Activated CD4-positive, alpha-beta T cell treated with anti-CD3 and anti-CD28 coated beads, Interleukin-2, amount 50 U/mL, for 16 hours (primary cell): ENCODE measurements around the gene LASP1NB.

Experiments
- DNase-seq: peaks from one replicate; pipeline ENCODE4 v3.0.0-alpha.2; 2020

The LASP1NB gene

GRCh38 chr17:38925263-38925995 is at the start of gene LASP1NB:
LASP1NB (plus strand) TSS chr17:38925614.
- DNase-seq = peak; percentile 15

DNA sequence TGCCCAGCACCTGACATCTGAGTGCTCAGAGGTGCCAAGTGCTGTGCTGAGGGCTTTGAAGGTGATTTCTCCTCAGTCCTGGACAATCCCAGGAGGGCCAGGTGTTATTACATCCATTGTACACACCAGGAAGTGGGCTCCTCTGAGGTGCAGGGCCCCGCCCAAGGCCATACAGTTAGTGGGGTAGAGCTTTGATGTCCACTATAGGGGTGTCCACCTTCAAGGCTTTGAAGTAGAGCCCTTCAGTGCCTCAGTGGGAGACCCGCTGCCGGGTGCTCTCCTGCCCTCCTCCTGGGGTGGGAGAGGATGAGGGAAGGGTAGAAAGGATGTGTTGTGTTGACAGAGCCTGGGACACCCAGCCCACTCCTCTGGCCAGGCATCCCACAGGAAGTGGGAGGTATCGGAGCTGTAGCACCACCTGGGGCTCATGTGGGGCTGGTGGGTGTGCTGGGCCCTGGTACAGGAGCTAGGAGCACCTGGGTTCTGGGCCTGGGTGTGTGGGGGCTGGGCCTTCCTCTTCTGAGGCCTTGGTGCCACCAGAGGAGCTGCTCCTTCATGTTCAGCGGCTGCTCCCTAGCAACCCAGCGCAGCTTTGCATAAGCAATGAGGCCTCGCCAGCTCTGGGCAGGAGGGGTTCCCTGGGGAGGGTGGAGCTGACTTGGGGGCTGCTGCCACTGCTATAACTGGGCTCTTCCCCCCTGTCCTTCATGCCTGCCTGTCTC is 48.1 kb upstream of the LASP1NB start:
- DNase-seq = no peak

GRCh38 chr17:38879878-38880665 is 45.3 kb upstream of the LASP1NB start:
- no peak for DNase-seq

GRCh38 chr17:38881600-38882191 is 43.7 kb upstream of the LASP1NB start:
- no peak for DNase-seq

DNA sequence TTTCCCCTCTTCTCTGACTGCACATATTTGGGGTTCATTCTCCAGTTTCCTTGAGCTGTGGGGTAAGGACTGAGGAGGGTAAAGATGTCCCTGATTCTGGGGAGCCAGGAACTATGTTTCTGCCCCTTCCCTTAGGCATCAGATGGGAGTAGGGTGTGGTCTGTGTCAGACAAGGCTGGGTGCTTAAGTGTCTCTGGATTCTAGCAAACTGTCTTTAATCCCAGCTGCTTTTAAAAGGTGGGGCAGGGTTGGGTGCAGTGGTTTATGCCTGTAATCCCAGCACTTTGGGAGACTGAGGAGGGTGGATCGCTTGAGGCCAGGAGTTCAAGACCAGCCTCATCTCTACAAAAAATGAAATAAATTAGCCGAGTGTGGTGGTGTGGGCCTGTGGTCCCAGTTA is 42.5 kb upstream of the LASP1NB start:
- no peak for DNase-seq

GRCh38 chr17:38883592-38884526 is 41.6 kb upstream of the LASP1NB start:
- no peak for DNase-seq

- no peak for DNase-seq
These were observed 40.2 kb upstream of the LASP1NB start for GRCh38 chr17:38885044-38885727.

DNA sequence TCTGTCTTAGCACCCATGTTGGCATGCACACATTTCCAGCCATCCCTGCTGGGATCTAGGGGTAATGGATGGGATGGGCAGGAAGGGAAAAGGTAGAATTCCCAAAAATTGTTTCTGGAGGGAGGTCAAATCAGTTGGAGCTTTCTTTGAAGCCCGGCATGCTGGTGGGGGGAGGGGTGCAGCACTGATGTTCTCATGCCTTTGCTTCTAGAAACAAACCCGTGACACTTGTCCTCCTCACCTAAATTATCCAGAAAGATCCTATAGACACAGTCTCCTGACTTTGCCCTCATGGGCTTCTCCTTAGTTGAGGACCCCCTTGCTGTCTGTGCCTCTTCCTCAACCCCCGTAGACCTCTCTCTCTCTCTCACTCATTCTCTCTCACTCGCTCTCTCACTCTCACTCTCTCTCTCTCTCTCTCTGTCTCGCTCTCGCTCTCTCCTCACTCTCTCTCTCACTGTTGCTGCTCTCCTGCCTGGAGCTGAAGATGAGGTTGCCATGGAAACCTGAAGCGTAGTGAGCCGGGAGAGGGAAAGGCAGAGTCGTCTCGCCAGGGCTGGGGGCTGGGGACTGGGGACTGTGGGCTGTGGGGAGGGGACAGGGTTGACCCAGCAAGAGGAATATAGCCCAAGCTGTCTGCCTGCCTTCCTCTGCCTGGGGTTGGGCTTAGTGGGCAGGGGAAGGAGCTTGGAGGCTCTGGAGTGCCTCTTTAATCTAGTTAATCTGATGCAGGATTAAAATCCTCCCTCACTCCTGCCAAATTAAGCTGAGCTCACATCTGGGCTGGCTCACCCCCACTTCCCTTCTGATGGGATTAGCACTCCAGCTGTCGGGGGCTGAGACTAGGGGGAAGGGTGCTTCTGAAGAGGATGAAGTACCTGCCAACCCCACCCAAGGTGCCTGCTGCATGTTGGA is 39.4 kb upstream of the LASP1NB start:
- no peak for DNase-seq

DNA sequence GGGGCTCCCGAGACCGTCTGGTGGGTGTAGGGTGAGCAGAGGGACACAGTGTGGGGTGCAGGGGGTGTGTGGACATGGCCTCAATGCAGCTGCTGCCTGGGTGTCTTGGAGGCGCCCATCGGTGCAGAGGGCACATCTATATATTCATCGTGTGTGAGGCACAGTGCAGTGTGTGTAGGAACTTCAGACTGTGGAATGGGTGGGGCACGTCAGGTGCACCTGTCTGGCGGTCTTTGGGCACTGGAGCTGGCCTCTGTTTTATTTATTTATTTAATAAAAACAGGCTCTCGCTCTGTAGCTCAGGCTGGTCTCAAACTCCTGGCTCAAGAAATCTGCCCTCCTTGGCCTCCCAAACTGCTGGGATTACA is 38.8 kb upstream of the LASP1NB start:
- DNase-seq = no peak

- no peak for DNase-seq
These were observed 36.6 kb upstream of the LASP1NB start for GRCh38 chr17:38888842-38889241.

DNA sequence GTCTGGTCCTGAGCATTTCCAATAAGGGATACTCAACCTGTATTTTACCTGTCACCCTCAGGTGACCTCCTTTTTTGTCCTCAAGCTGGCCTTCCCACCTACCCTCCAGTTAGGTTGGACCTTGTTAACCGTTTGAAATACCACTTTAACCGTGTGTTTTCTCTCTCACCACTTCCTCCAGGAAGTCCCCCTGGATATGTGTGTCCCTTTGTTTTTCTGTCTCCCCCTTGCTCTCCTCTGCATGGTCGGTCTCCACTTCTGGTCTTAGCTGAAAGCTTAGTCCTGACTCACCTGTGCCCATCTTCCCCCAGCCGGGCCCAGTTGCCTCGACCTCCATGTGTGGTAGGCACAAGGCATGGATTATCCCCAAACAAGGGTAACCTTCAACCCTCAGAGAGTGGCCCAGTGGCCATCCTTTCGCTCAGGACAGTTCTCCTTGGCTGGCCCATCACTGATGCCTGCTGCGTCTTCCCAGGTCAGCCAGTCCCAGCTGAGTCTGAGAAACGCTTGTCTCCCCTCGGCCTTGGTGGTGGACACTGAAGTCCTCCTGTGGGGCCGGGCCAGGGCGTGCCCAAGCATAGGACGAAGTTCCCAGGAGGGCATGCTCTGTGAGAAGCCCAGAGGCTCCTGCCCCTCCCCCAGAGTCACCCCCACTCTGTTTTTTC is 35.5 kb upstream of the LASP1NB start:
- no peak for DNase-seq

GRCh38 chr17:38890410-38890746 is 35.0 kb upstream of the LASP1NB start:
- no peak for DNase-seq

DNA sequence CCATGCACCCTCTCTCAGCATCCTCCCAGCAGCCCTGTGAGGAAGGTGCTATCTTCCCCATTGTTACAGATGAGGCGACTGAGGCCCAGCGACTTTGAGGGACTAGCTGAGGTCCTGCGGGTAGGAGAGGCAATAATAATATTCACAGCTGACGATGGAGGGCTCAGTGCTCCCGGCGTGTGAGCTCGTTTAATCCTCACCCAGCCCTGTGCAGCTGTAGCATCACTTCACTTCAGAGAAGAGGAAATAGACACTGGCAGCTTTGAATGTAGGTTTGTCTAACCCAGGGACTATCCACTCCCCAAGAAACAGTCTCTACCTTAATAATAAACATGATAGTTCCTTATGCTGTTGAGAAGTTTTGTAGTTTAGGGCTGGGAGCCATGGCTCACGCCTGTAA is 34.0 kb upstream of the LASP1NB start:
- DNase-seq = no peak

DNA sequence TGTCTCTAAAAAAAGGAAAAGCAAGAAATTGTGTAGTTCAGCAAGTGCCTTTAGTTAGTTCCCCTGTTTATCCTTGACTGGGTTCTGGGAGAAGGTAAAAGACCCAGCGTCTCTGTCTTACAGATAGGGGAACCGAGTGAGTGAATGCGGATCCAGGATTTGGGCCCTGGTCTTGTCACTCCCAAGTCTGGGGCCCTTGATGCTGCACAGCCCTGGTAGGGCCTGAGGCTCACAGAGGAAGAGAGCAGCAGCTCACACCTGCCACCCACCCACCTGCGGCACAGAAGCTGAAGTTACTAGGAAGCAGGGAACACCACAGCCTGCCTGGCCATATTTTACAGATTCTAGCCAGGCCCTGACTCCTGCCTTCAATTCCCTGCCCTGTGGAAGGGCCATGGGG is 33.3 kb upstream of the LASP1NB start:
- DNase-seq = no peak

GRCh38 chr17:38892620-38893019 is 32.8 kb upstream of the LASP1NB start:
- DNase-seq = no peak

- DNase-seq = no peak
These were observed 32.3 kb upstream of the LASP1NB start for GRCh38 chr17:38893113-38893512.

DNA sequence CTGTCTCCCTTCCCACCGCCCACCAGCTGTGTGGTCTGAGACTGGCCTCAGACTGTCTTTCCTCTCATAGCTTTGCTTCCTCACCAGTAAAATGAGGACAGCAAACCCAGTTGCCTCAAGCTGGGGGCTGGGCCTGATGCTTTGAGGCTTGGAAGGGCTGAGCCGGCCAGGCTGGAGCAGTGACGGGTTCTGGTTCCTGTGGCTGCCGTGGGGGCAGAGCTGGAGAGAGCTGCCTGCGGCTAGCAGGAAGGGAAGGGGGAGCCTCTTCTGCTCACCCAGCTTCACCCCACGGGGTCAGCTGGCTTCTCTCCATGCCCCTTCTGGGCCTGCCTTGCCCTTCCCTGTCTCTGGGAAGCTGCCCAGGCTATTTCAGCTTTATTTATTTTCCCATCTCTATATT is 31.8 kb upstream of the LASP1NB start:
- DNase-seq = peak; percentile 48

DNA sequence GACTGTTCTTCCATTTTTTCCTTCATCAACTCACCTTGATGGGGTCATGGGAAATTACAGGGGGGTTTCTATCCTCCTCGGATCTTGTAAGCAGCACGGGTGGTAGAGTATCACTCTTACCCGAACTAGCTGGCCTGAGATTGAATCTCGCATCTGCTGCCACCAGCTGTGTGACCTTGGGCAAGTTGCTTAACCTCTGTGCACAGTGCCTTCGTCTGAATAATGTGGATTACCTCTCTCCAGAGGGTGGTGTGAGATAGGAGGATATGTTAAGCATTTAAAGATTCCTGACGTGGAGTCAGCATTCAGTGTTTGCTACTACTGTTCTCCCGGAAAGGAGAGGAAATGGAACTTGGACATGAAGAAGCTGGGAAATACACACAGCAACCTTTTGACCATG is 31.1 kb upstream of the LASP1NB start:
- no peak for DNase-seq

DNA sequence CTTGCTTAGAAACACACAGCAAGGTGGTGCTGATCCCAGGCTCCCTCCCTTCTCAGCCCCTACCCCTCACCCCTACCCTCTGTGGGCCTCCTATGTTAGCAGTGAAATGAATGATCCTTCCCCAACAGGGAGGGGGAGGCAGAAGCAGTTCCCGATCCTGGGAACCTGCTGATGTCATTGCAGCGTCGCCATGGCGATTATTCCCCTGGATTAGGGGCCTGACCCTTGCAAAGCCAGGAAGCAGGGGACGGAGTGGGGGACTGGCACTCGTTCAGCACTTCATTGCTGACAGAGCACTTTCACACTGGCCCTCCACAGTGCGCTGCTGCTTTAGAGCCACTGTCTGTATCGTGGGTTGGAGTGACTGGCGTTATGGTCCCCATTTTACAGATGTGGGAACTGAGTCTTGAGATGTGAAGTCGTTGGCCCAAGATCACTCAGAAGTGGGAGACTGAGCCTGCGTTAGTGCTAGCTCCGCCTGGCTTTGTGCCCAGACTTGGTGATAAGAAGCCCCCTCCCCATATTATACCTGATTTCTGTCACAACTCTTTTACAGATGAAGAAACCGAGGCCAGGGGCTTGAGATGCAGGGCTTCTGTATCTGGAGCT is 29.0 kb upstream of the LASP1NB start:
- no peak for DNase-seq

- no peak for DNase-seq
These were observed 28.2 kb upstream of the LASP1NB start for GRCh38 chr17:38897176-38897575.
